ENCODE measurements around the gene FBXO27.

FBXO27 gene

GRCh38 chr19:38980583-38981374 is 51.6 kb downstream of the FBXO27 start:
- no peak for DNase-seq

- DNase-seq = no peak
Measured at GRCh38 chr19:38979812-38980211, 52.5 kb downstream of the FBXO27 start.

GRCh38 chr19:38978326-38978689 is 54.0 kb downstream of the FBXO27 start:
- no peak for DNase-seq

GRCh38 chr19:38977445-38978325 is 54.7 kb downstream of the FBXO27 start:
- no peak for DNase-seq

- DNase-seq = no peak
Measured at GRCh38 chr19:38975861-38976271, 56.5 kb downstream of the FBXO27 start.

GRCh38 chr19:38975214-38975860 is 57.0 kb downstream of the FBXO27 start, which contains the start of gene FBXO17:
TSS of gene FBXO17 (minus strand) at chr19:38975742. CDS start at chr19:38950319, 25,423 bp downstream.
- DNase-seq = no peak

- DNase-seq = no peak
Measured at GRCh38 chr19:38974624-38975213, 57.6 kb downstream of the FBXO27 start.

All from suppressor macrophage treated with lipopolysaccharide for 4 hours (primary cell).